Activated CD4-positive, alpha-beta T cell treated with anti-CD3 and anti-CD28 coated beads, Interleukin-2, amount 50 U/mL, for 24 hours (primary cell): ENCODE results near the gene MESP1.

Experiments used
- DNase-seq, 2 donors: peaks; one replicate each; pipeline ENCODE4 v3.0.0-alpha.2; 2020; ENCODE audit warnings: low read depth in 1 of 2, low spot score in 1 of 2

Gene MESP1

GRCh38 chr15:89758981-89759380, 7.9 kb upstream of the MESP1 start:
- DNase-seq: no peak

- DNase-seq: no peak
Observed at GRCh38 chr15:89758283-89758682, 7.2 kb upstream of the MESP1 start.

DNA sequence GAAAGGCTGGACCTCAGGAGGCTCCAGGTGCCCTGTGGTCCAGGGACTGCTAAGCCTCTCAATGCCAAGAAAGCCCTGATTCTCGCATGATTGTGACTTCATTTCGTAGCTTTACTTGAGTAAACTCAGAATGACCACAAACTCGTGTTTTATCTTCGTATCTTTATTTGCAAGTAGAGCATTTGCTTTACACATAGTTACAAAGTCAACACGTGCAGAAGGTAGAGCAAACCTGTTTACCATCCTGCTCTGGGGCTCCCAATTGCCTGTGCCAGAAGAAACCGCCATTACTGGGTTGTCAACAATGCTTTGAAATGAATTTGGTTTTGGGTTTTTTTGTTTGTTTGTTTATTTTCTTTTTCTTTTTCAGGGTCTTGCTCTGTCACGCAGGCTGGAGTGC, 5.8 kb upstream of the MESP1 start:
- DNase-seq: no peak

- no peak for DNase-seq
Observed at GRCh38 chr15:89755701-89756100, 4.7 kb upstream of the MESP1 start.

GRCh38 chr15:89754361-89755154, 3.5 kb upstream of the MESP1 start:
- no peak for DNase-seq

DNA sequence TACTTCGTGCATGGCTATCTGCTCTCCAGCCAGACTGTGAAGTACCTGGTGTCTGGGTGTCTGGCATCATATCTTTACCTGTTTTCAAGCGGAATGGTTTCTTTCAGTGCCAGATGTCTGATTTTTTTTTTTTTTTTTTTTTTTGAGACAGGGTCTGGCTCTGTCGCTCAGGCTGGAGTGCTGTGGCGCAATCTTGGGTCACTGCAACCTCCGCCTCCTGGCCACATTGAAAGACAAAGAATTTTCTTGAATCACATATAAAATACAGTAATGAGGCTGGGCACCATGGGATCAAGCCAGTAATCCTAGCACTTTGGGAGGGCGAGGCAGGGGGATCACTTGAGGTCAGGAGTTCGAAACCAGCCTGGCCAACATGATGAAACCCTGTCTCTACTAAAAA, 2.8 kb upstream of the MESP1 start:
- DNase-seq: no peak

DNA sequence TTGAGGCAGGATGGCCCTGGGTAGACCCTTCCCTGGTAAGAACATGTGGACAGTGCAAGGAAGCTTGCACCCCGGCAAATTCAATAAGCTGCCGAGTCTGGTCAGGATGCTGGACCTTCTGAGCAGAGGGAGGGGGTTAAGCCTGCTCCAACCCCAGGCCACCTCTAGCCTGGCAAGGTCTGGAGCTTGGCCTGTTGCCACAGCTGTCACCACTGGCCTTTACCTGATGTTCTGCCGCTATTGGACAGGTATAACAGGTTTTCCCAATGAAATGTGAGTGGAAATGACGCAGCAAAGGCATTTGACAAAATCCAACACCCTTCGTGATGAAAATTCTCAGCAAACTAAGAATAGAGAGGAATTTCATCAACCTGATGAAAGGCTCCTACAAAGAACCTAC, 699 bp upstream of the MESP1 start:
- DNase-seq: no peak

GRCh38 chr15:89749951-89750559, 994 bp downstream of the MESP1 start:
- no peak for DNase-seq

GRCh38 chr15:89749526-89749925, 1.5 kb downstream of the MESP1 start:
- DNase-seq: no peak

GRCh38 chr15:89749054-89749453, 2.0 kb downstream of the MESP1 start:
- no peak for DNase-seq

- no peak for DNase-seq
Observed at GRCh38 chr15:89747708-89748682, 3.1 kb downstream of the MESP1 start.

DNA sequence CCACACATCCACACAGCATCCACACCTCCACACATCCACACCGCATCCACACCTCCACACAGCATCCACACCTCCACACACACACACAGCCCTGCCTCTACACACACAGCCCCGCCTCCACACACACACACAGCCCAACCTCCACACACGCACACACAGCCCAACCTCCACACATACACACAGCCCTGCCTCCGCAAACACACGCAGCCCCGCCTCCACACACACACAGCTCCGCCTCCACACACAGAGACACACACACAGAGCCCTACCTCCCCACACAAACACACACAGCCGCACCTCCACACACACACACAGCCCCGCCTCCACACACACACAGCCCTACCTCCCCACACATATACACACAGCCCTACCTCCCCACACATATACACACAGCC, 4.7 kb downstream of the MESP1 start:
- no peak for DNase-seq

GRCh38 chr15:89745768-89746167, 5.3 kb downstream of the MESP1 start:
- DNase-seq: no peak

DNA sequence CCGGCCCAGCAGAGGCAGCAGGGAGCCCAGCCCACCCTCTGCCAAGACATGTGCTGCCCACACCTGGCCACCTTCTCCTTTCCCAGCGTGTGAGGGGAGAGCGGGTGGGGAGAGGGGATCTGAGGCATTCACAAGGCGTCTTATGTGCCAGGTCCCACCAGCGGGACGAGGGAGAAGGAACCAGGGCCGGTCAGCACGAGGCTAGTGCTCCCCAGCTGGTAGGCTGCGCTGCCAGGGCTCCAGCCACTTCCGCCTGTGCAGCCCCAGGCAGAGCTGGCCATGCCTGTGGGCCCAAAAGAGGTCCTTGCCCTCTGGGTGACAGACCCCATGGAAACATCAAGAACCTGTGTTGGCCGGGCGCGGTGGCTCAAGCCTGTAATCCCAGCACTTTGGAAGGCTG, 5.9 kb downstream of the MESP1 start:
- no peak for DNase-seq

DNA sequence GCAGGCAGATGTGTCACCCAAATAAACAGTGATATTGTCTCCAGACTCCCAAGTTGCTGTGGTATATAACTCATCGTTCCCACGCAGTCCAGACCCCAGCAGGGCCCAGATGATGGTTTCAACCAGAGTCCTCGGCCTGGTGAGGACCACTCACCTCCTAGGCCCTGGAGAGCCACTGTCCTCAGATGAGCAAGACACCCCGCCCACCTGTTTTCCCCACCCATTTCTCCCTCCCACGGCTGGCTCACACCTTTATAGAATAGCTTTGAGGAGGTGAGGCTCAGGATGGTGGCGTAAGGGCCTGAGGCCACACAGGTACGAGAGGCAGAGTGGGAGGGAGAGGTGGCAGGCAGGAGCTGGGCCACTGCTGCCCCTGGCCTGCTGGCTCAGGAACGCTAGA, 7.5 kb downstream of the MESP1 start:
- DNase-seq: no peak

DNA sequence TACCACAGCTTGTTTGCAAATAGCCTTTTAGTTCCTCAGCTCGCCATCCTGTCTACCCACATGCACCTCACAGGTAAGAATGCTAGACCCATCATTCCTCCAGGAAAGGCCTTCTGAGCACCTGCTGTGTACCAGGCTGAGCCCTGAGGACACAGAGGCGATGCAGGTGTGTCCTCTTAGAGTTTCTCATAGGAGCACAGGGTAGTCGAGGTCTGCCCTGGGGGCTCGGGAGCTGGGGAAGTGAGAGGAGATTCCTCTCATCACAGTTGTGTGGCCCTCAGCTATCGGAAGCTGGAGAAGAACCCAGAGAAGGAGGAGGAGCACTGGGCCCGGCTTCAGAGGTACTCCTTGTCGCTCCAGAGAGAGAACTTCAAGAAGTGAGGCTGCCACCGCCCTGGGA, 8.0 kb downstream of the MESP1 start:
- no peak for DNase-seq

DNA sequence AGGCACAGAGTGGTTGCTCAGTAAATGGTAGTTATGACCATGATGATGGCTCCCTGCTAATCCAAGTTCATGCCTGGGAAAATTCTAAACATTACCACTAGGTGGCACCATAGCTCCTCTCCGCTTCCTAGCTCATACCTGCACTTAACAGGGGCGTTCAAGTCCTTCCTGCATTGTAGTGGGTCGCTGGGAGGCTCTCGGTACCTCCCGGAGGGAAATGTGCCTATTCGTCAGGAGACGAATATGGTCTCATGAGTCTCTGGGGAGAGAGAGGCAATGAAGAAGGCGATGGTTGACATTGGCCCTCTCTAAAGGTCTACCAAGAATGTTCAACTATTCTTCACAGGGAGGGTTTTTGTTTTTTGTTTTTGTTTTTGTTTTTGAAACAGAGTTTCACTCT, 10.9 kb downstream of the MESP1 start:
- peak; percentile 15 to 49 for DNase-seq

DNA sequence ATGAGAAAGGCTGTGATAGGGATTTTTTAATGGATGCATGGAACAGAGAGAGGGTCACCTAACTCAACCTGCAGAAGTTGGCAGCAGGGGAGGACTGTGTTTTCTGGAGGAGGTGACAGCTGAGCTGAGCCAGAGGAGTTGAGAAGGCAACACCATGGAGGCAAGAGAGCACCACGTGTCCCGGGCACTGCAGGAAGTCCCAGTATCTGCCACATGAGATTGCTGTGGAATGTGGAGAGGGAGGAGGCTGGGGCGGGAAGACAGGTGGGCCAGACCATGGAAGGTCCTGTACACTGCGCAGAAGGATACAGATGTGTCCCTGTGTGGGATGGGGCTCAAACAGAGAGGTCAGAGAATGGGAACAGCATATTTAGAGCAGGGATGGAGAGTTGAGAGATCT, 15.3 kb downstream of the MESP1 start:
- DNase-seq: no peak

DNA sequence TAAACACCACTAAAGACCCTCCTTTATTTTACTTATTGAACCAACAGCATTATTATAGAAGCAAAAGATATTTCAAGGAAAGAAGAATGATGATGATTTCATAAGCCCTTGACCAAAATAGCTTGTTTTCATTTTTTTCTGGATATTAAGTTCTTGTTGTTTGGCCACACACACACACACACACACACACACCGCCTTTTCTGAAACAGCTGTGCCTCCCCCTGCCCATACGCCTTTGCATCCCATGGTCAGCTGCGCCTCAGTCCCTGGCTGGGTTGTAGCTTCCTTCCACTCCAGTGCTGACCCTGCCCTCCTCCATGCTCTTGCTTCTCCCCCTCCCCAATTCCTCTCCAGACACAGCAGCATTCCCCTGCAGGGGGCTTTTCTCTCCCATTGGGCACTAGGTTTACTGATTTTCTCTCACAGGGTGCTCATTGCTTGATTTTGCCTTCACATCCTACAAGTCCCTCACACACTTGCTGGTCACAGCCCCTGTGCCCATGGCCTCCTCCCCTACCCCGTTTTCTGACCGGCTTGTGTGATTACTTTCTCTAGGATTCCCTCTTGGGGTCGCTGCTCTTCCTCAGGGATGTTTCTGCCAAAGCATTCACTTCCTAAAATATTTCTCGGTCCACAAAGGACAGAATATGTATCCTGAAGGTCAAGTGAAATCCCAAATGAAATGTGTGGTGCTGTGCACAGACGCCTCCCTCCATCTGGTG, 18.4 kb downstream of the MESP1 start:
- DNase-seq: no peak

- DNase-seq: no peak
Observed at GRCh38 chr15:89731275-89731674, 19.8 kb downstream of the MESP1 start.

DNA sequence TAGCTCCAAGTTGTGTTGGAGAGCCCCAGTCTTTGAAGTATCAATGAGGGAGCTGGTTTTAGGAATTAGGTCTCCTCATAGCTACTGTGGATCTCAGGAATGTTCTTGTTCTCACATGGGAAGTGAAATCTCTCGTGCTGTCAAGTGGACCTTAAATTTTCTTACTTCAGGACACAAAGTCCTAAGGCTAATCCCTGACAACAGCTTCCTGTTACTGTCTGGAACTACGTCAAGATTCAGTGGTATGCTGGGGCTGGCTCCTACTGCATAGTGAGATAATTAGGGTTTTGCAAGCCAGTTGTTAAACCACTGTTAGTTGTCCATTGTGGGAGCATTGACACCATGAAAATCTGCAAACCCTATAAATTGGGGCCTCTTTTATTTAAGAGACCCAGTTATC, 22.8 kb downstream of the MESP1 start:
- no peak for DNase-seq
